ENCODE data around the gene BTBD6.

DNA sequence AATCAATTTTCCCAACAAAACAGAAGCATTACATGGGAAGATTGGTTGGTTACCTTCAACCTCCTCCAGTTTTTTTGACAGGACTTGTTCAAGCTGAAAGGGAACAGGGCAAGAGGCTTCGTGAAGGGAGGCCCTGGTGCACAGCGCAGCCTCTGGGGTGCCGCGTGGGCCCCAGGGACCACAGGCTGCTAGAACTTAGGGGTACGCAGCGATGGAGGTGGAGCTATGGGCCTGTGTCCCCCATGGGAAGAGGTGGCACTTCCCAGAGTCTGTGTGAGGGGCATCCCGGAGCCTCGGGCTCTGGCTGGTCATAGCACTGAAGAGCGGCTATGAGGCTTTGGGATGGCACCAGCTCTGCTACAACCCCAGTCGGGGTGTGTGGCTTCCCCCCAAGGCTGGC, 22.1 kb upstream of the BTBD6 start:
- TF ChIP-seq FOXA1 (IDR thresholded peaks at IDR 0.05) (no peak), SUZ12 (IDR thresholded peaks at IDR 0.05) (no peak), CTBP1 (IDR thresholded peaks at IDR 0.05; ENCODE audit: borderline replicate concordance) (no peak), BHLHE40 (IDR thresholded peaks at IDR 0.05; ENCODE audit: borderline replicate concordance) (no peak), ELF4 (IDR thresholded peaks at IDR 0.05) (no peak), ZNF384 (IDR thresholded peaks at IDR 0.05) (no peak), FOXM1 (IDR thresholded peaks at IDR 0.05; ENCODE audit: borderline replicate concordance) (no peak), FOXK2 (IDR thresholded peaks at IDR 0.05) (no peak), SP1 (IDR thresholded peaks at IDR 0.05) (no peak), ARNT (IDR thresholded peaks at IDR 0.05) (no peak), HDGF (IDR thresholded peaks at IDR 0.05; ENCODE audit: borderline replicate concordance) (no peak), TARDBP (IDR thresholded peaks at IDR 0.05) (no peak)
- TF ChIP-seq, protein P1, sequence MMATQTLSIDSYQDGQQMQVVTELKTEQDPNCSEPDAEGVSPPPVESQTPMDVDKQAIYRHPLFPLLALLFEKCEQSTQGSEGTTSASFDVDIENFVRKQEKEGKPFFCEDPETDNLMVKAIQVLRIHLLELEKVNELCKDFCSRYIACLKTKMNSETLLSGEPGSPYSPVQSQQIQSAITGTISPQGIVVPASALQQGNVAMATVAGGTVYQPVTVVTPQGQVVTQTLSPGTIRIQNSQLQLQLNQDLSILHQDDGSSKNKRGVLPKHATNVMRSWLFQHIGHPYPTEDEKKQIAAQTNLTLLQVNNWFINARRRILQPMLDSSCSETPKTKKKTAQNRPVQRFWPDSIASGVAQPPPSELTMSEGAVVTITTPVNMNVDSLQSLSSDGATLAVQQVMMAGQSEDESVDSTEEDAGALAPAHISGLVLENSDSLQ (IDR thresholded peaks at IDR 0.05): no peak

Data from HEK293T (cell line).